Lower lobe of right lung (tissue), 2 donors: Measurements from ENCODE around the gene FAM171A2. TPM values are rescaled to one million over a fixed set of nuclear protein-coding genes. Genes with fewer than 3 reads are reported as not detected.

ENCODE experiments used
- ATAC-seq, 2 donors: fragments of 200-7000 bp; cut with Tn5 transposase; one replicate each; pipeline ENCODE4 v1.9.1; 2020 to 2022; ENCODE audit warnings: mild to moderate bottlenecking in 2 of 2, moderate library complexity in 2 of 2
- DNase-seq: peaks from one replicate; pipeline ENCODE4 v3.0.0-alpha.2; 2020
- H3K27ac ChIP-seq: fragments of 200-600 bp; one replicate; pipeline ENCODE4 v1.8.0; 2022
- H3K27me3 ChIP-seq: fragments of 200-600 bp; one replicate; pipeline ENCODE4 v1.8.0; 2022; ENCODE audit warnings: low read depth
- H3K36me3 ChIP-seq: fragments of 200-600 bp; one replicate; pipeline ENCODE4 v1.8.0; 2022; ENCODE audit warnings: mild to moderate bottlenecking
- H3K4me1 ChIP-seq: fragments of 200-600 bp; one replicate; pipeline ENCODE4 v1.8.0; 2022
- H3K4me3 ChIP-seq: fragments of 200-600 bp; one replicate; pipeline ENCODE4 v1.8.0; 2022; ENCODE audit warnings: mild to moderate bottlenecking
- H3K9me3 ChIP-seq: fragments of 200-600 bp; one replicate; pipeline ENCODE4 v1.8.0; 2022
- intact Hi-C: fragments of 100-400 bp; cut with DNase I; formaldehyde crosslinking; loops from one replicate; pipeline ENCODE4 v1.11.0; 2022
- total RNA-seq: library from RNA; stranded (reverse); fragmentation: NEBNext Ultra II Directional; extraction: Animal tissue kit (Norgen Biotek cat#: 25700); gene quantifications from one replicate; pipeline ENCODE4 v1.2.1, GENCODE V29; 2021
- TF ChIP-seq, protein P1 (sequence below): fragments of 200-600 bp; IDR thresholded peaks from one replicate; pipeline ENCODE4 v1.8.0; 2022; ENCODE audit warnings: antibody characterized with exemption, mild to moderate bottlenecking
- donor health status: DM: no; HTN: yes; CAD: no; lungs with severe emphysema.

FAM171A2 gene
- total RNA-seq, 1 donor from 2014 or later = 1.2 TPM

GRCh38 chr17:44307387-44308186, 56.1 kb downstream of the FAM171A2 start:
- TF ChIP-seq, protein P1, sequence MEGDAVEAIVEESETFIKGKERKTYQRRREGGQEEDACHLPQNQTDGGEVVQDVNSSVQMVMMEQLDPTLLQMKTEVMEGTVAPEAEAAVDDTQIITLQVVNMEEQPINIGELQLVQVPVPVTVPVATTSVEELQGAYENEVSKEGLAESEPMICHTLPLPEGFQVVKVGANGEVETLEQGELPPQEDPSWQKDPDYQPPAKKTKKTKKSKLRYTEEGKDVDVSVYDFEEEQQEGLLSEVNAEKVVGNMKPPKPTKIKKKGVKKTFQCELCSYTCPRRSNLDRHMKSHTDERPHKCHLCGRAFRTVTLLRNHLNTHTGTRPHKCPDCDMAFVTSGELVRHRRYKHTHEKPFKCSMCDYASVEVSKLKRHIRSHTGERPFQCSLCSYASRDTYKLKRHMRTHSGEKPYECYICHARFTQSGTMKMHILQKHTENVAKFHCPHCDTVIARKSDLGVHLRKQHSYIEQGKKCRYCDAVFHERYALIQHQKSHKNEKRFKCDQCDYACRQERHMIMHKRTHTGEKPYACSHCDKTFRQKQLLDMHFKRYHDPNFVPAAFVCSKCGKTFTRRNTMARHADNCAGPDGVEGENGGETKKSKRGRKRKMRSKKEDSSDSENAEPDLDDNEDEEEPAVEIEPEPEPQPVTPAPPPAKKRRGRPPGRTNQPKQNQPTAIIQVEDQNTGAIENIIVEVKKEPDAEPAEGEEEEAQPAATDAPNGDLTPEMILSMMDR = no peak
- DNase-seq (no peak), ATAC-seq (peak; percentile 66 to 73)
- H3K9me3 ChIP-seq = no peaks in the 10 kb centered on the region
- H3K4me3 ChIP-seq = peak overlapping the region; percentile 57
- no peak overlapping the region for H3K27ac ChIP-seq
- H3K4me1 ChIP-seq = peaks cover 19% of the 10 kb centered on the region
- H3K27me3 ChIP-seq = peaks cover 36% of the 10 kb centered on the region
- intact Hi-C loops = no loop called here
- H3K36me3 ChIP-seq = no peaks in the 10 kb centered on the region

DNA sequence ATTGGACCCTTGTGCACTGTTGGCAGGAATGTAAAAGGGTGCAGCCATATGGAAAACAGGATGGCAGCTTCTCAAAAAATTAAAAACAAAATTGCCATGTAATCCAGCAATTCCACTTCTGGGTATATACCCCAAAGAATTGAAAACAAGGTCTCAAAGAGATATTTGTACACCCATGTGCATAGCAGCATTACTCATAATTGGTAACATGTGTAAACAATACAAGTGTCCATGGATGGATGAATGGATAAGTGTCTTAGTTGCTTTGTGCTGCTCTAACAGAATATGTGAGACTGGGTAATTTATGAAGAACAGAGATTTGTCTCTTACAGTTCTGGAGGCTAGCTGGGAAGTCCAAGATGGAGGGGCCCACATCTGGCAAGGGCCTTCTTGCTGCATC, 59.0 kb downstream of the FAM171A2 start:
- DNase-seq (no peak), ATAC-seq (no peak)
- intact Hi-C loops = no loop called here
- Histone ChIP-seq H3K27me3 (peaks cover 40% of the 10 kb centered on the region), H3K36me3 (no peaks in the 10 kb centered on the region), H3K27ac (no peak overlapping the region), H3K9me3 (no peaks in the 10 kb centered on the region), H3K4me3 (no peak overlapping the region), H3K4me1 (peaks cover 19% of the 10 kb centered on the region)
- TF ChIP-seq, protein P1 = no peak

Other genes starting within 250 kb of the FAM171A2 start
- 59.2 TPM for gene HDAC5, start 240.2 kb downstream of the FAM171A2 start, total RNA-seq
- 0.50 TPM for gene HROB, start 221.9 kb downstream of the FAM171A2 start, total RNA-seq
- not detected for gene ASB16, start 193.1 kb downstream of the FAM171A2 start, total RNA-seq
- gene TMUB2, start 176.9 kb downstream of the FAM171A2 start, total RNA-seq = 41.9 TPM
- gene ATXN7L3, start 164.0 kb downstream of the FAM171A2 start, total RNA-seq = 67.4 TPM
- 56.7 TPM for gene UBTF, start 144.2 kb downstream of the FAM171A2 start, total RNA-seq
- 0.83 TPM for gene SLC4A1, start 95.7 kb downstream of the FAM171A2 start, total RNA-seq
- 0.38 TPM for gene RUNDC3A, start 55.3 kb downstream of the FAM171A2 start, total RNA-seq
- gene SLC25A39, start 39.0 kb downstream of the FAM171A2 start, total RNA-seq = 76.1 TPM
- gene GRN, start 18.6 kb downstream of the FAM171A2 start, total RNA-seq = 1,241 TPM
- gene ITGA2B, start 25.8 kb upstream of the FAM171A2 start, total RNA-seq = 5.2 TPM
- 48.3 TPM for gene GPATCH8, start 139.6 kb upstream of the FAM171A2 start, total RNA-seq
- 7.4 TPM for gene FZD2, start 193.6 kb upstream of the FAM171A2 start, total RNA-seq